Nephron (organoid): ENCODE results near the gene ALKBH3.
A peak's percentile ranks its signal among the peaks of the same experiment; 100 is the strongest.

ENCODE experiments used
- H3K27ac Mint-ChIP-seq, 3 experiments: 2 replicates each; pipeline ENCODE4 v1.8.0; 2020; ENCODE audit warnings: mixed read lengths in 3 of 3, mild to moderate bottlenecking in 2 of 3, moderate library complexity in 1 of 3
- H3K27me3 Mint-ChIP-seq: 2 replicates; pipeline ENCODE4 v1.8.0; 2021; ENCODE audit warnings: low read depth, mild to moderate bottlenecking, moderate library complexity, mixed read lengths
- H3K36me3 Mint-ChIP-seq: 2 replicates; pipeline ENCODE4 v1.8.0; 2020; ENCODE audit warnings: low read depth, mixed read lengths
- H3K4me1 Mint-ChIP-seq: 2 replicates; pipeline ENCODE4 v1.8.0; 2020; ENCODE audit warnings: mixed read lengths
- H3K4me3 Mint-ChIP-seq, 3 experiments: 2 replicates each; pipeline ENCODE4 v1.8.0; 2020; ENCODE audit warnings: mild to moderate bottlenecking in 3 of 3, mixed read lengths in 3 of 3, moderate library complexity in 2 of 3
- H3K9me3 Mint-ChIP-seq: 2 replicates; pipeline ENCODE4 v1.8.0; 2020; ENCODE audit warnings: mixed read lengths
- CTCF ChIP-seq, 3 experiments: fragments of 200-600 bp; sonication (generic); IDR thresholded peaks; one replicate each; pipeline ENCODE4 v1.5.0; 2021; ENCODE audit warnings: antibody characterized with exemption in 3 of 3; ENCODE audit not compliant: unreplicated experiment in 3 of 3

Gene ALKBH3

GRCh38 chr11:43933608-43934551 lies 53.2 kb downstream of the ALKBH3 start:
- H3K27ac Mint-ChIP-seq: peak overlapping the region; percentile 18 to 95 (median 87)
- no peaks in the 10 kb centered on the region for H3K36me3 Mint-ChIP-seq
- TF ChIP-seq CTCF (IDR thresholded peaks at IDR 0.05; ENCODE audit: unreplicated experiment in 3 of 3): no peak
- no peaks in the 10 kb centered on the region for H3K9me3 Mint-ChIP-seq
- peaks cover 19% of the 10 kb centered on the region for H3K27me3 Mint-ChIP-seq
- H3K4me3 Mint-ChIP-seq: peak overlapping the region in 2 of 3 experiments; percentile 48 to 50
- H3K4me1 Mint-ChIP-seq: peaks cover 46% of the 10 kb centered on the region

- H3K9me3 Mint-ChIP-seq: no peaks in the 10 kb centered on the region
- H3K27me3 Mint-ChIP-seq: peaks cover 19% of the 10 kb centered on the region
- peak overlapping the region in 2 of 3 experiments; percentile 87 to 95 for H3K27ac Mint-ChIP-seq
- H3K36me3 Mint-ChIP-seq: no peaks in the 10 kb centered on the region
- peaks cover 44% of the 10 kb centered on the region for H3K4me1 Mint-ChIP-seq
- TF ChIP-seq CTCF (IDR thresholded peaks at IDR 0.05; ENCODE audit: unreplicated experiment in 3 of 3): no peak
- H3K4me3 Mint-ChIP-seq: peak overlapping the region in 1 of 3 experiments; percentile 50
These were observed 54.2 kb downstream of the ALKBH3 start for GRCh38 chr11:43934601-43935423.

- Mint-ChIP-seq H3K27me3 (peaks cover 24% of the 10 kb centered on the region), H3K9me3 (no peaks in the 10 kb centered on the region), H3K4me1 (peaks cover 42% of the 10 kb centered on the region), H3K27ac (no peak overlapping the region), H3K36me3 (no peaks in the 10 kb centered on the region), H3K4me3 (no peak overlapping the region)
- no peak for TF ChIP-seq CTCF (IDR thresholded peaks at IDR 0.05; ENCODE audit: unreplicated experiment in 3 of 3)
These were observed 54.9 kb downstream of the ALKBH3 start for GRCh38 chr11:43935424-43935979.

GRCh38 chr11:43936076-43936475 lies 55.4 kb downstream of the ALKBH3 start:
- H3K9me3 Mint-ChIP-seq: no peaks in the 10 kb centered on the region
- peaks cover 30% of the 10 kb centered on the region for H3K27me3 Mint-ChIP-seq
- no peaks in the 10 kb centered on the region for H3K36me3 Mint-ChIP-seq
- H3K4me1 Mint-ChIP-seq: peaks cover 36% of the 10 kb centered on the region
- peak overlapping the region in 1 of 3 experiments; percentile 49 for H3K27ac Mint-ChIP-seq
- no peak for TF ChIP-seq CTCF (IDR thresholded peaks at IDR 0.05; ENCODE audit: unreplicated experiment in 3 of 3)
- H3K4me3 Mint-ChIP-seq: no peak overlapping the region

DNA sequence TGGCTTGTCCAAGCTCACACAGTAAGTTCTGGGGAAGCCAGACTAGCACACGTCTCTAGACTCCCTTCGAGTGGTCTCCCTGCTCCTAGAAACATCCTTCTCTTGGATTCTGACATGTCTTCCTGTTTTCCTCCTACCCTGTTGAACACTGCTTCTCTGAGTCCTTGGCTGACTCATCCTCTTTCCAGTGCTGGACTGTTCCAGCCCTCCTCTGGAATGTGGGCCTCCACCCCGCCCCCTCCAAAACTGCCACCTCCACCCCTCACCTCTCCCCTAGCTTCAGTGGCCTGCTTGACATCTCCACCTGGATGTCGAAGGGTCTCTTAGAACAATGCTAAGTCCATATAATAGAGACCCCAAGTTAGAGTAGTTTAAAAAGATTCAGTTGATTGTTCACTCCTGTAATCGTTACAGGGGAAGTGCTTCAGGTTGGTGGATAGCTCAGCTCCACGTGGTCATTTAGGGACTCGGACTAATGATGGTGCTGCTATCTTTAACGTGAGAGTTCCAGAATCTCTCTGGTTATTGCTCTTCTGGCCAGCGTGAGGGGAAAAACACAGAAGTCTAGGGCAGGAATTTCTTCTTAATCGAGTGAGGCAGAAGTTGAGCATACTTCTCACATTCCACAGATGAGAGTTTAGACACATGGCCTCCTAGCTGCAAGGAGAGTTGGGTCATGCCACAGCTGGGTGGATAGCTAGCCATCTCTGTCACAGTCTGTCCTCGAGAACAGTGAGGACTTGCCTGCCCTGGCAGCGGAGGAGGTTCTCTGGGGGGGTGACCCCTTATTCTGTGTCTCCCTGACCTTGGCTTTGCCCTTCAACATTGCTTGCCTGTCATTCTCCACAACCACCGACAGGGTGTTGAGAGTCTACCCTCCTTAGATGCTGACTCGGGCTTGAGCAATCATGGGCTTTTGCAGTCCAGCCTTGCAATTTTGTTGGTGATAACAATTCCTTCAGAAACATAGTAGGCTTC lies 57.1 kb downstream of the ALKBH3 start:
- no peaks in the 10 kb centered on the region for H3K36me3 Mint-ChIP-seq
- peak overlapping the region in 2 of 3 experiments; percentile 17 to 49 for H3K27ac Mint-ChIP-seq

More for the DNA sequence above, 57.1 kb downstream of the ALKBH3 start:
- TF ChIP-seq CTCF (IDR thresholded peaks at IDR 0.05; ENCODE audit: unreplicated experiment in 3 of 3): no peak
- no peaks in the 10 kb centered on the region for H3K9me3 Mint-ChIP-seq
- H3K4me1 Mint-ChIP-seq: peaks cover 34% of the 10 kb centered on the region
- peaks cover 41% of the 10 kb centered on the region for H3K27me3 Mint-ChIP-seq
- H3K4me3 Mint-ChIP-seq: peak overlapping the region in 1 of 3 experiments; percentile 20
